ENCODE data around the gene SYK.
"Not testable (repeated sequence)": the region's sequence is repeated elsewhere in the genome, so short reads cannot be mapped to it uniquely, and the experiment has no call there.

Gene SYK

DNA sequence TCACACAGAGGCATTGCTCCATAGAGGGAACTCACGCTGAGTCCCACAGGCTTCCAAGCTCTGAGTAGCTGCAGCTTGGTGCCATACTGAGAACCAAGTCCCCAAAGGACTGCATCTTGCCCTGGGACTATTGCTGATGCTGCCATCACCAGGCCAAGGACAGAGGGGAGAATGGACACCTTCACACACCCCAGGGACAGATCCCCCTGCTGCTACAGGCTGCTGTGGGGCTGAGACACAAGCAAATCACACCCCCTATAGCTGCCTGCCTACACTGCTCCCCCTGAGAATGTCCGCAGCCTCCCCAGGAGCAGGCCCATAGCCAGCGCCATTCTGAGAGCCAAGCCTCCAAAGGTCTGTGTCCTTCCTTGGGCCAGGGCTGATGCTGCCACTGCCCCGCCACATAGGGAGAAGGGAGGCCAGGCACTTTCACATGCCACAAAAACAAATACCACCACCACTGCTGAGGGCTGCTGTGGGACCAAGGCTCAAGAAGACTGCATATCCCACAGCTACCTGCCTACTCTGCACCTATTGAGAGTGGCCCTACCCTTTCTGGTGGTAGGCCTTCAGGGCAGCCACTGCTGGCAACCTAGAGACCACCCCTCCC, 81.5 kb downstream of the SYK start:
- FAIRE-seq: no peak

GRCh38 chr9:90883661-90884060, 82.0 kb downstream of the SYK start:
- FAIRE-seq: no peak

DNA sequence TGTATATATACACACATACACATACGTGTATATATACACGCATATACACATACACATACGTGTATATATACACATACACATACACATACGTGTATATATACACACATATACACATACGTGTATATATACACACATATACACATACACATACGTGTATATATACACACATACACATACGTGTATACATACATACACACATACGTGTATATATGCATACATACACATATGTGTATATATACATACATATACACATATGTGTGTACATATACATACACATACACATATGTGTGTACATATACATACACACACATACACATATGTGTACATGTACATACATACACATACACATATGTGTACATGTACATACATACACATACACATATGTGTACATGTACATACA, 82.6 kb downstream of the SYK start:
- FAIRE-seq: no peak

DNA sequence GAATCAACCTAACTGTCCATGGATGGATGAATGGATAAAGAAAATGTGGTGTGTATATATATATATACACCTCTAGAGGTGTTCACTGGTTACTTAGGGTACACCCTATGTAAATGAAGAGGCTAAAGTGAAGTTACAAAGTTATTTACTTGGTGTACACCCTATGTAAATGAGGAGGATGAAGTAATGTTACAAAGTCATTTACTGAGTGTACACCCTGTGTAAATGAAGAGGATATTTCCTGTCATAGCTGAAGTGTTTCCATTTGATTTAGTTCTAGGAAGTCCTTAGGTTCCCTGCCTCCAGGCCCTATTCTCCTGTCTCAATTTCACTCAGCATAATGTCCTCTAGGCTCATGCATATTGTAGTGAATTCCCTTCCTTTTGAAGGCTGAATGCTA, 85.2 kb downstream of the SYK start:
- not testable (repeated sequence) for FAIRE-seq

DNA sequence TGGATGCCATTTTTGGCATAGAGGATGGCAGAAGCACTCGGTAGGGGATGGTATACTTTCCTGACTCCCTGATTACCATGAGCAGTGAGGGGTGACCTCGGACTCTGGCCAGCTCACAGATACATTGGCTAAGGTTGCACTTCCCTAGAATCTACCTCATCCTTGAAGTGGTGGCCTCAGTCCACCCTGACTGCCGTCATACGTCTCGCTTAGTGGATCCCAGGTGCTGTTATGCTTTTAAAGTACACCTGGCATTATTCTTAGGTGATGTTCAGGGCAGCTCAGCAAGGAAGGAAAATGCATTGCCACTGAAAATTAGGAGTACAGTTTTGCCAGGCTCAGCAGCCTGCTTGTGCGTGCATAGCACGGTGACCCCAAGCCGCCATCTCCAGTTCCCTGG, 87.3 kb downstream of the SYK start:
- no peak for FAIRE-seq

- no peak for FAIRE-seq
Measured at GRCh38 chr9:90890146-90890810, 88.7 kb downstream of the SYK start.

DNA sequence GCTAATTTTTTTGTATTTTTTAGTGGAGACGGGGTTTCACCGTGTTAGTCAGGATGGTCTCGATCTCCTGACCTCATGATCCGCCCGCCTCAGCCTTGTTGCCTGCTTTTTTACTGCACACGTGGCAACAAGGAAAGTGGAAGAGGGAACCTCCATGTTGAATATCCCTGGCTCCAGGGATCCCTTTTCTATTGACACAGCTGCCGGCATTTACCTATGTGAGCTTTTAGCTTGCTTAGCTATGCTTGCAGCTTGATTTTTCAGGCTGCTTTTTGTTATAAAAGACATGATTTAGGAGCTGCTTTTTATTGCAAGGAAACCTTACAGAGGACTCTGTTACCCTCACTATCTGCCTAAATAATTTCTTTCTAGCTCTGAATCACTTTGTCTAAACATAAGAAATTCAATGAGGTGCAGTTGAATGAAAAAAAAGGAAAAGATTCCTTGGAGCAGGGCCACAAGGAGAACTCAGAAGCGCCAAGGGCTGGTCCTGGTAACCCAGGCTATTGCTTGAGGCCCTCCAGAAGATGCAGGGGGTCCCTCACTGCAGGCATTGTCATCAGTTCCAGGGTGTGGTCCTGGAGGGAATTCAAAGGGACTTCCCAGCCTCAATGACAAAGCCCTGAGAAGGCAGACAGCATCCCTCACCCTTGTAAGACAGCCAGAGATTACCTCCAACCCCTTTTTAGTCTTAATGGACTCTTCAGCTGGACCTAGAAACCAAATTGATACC, 89.9 kb downstream of the SYK start:
- FAIRE-seq: no peak

GRCh38 chr9:90892918-90893317, 91.3 kb downstream of the SYK start:
- FAIRE-seq: no peak

DNA sequence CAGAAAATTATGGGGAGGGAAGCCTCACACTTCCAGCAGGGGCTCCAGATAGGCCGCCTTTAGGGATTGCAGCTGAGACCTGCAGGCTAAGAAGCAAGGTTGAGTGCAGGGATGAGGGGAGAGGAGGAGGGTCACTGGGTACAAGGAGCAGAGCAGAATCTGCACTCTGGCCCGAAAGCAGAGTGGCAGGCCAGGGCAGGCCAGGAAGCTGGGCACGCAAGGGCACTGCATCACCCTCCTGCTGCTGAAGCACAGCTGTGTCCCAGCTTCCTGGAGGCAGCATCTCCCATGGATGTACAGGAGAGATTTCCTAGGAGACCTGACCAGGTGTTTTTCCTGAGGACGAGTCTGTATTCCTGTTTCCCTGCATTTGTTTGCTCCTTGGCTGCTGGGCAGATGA, 92.1 kb downstream of the SYK start:
- no peak for FAIRE-seq

DNA sequence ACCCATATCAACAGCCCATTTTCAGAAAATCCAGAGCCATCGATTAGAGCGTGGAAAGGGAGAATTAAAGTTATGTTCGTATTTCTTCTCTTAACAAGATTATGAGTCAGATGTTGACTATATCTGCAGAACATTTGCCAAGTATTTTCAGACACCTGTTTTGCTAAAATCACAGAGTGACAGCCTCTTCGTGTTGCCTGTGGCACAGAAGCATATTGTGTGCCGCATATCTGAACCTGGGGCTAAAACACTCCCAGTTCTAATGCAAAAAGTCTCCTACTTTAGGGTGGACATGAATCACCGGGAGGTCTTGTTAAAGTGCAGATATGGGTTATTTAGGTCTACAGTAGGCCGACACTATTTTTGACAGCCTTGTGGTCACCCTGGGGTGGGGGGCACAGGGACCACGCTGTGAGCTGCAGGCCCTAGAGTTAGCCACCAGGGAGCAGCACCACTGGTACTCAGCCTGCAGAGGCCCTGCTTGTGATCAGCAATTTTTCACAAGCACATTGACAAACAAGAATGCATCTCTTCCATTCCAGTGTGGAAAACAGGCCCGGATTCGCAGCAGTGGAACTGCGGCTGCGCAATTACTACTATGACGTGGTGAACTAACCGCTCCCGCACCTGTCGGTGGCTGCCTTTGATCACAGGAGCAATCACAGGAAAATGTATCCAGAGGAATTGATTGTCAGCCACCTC, 93.5 kb downstream of the SYK start:
- no peak for FAIRE-seq

DNA sequence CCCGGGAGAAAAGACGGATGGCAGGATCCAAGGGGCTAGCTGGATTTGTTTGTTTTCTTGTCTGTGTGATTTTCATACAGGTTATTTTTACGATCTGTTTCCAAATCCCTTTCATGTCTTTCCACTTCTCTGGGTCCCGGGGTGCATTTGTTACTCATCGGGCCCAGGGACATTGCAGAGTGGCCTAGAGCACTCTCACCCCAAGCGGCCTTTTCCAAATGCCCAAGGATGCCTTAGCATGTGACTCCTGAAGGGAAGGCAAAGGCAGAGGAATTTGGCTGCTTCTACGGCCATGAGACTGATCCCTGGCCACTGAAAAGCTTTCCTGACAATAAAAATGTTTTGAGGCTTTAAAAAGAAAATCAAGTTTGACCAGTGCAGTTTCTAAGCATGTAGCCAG, 94.2 kb downstream of the SYK start:
- no peak for FAIRE-seq

DNA sequence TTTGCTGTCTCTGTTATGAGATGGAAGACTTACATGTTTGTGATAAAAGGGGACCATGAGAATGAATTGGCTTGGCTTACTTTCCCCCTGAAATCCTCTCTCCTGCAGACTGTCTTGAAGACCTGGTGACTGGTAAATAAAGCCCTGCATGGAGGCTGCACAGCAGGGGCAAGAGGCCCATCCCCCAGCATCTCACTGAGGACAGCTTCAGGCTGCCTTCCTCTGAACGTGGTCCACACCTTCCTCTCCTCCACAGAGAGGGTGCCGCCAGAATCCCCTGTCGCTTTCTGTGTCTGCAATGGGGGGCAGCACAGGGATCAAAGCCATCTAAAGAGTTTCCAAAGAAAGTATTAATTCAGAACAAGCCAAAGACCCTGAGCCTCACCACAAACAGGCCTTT, 94.6 kb downstream of the SYK start:
- no peak for FAIRE-seq

DNA sequence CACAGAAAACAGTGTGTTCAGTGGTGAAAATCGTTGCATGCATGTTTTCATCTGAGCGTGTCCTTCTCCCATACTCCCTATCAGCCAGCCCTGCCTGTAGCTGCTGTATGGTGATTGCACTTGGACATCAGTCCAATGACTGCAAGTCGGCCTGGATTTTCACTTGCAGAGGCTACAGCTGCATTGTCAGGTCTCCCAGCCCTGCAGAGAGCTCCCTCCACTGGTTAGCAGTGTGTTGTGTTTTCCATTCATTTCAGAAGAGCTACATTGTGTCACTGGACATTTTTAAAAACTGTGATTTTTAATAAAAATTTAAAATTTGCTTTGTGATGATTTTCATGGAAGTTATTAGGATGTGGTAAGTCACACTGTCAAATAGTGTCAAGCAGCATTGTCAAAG, 96.6 kb downstream of the SYK start:
- FAIRE-seq: no peak

- no peak for FAIRE-seq
Measured at GRCh38 chr9:90899287-90899686, 97.7 kb downstream of the SYK start.

DNA sequence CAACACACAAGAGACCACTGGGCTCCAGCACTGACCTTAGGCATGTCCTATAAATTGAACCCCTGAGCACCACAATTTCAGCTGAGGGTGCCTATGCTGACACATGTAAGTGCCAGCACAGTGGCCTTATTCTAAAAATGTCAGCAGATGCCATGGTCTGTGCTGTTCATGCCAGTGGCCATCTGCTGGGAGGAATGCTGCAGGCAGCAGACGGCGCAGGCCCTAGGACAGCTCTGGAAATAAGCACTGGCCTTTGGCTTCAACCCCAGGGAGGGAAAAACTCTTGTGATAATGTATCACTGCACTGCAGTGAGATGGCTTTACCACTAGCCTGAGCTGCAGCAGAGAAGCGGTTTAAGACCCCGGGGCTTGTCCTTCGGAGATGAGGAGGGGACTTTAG, 98.5 kb downstream of the SYK start:
- no peak for FAIRE-seq

DNA sequence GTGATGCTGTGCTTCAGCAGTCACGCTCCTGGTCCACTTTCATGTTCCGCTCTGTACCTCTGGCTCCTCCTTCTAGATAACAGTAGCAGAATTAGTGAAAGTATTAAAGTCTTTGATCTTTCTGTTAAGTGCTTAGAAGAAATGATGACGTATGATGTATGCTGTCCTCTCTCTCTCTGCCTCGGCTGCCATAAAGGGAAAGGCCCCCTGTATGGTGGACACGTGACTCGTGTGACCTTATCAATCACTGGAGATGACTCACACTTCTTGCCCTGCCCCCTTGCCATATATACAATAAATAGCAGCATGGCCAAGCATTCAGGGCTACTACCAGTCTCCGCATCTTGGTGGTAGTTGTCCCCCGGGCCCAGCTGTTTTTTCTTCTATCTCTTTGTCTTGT, 100.3 kb downstream of the SYK start:
- no peak for FAIRE-seq

GRCh38 chr9:90903766-90904424, 102.3 kb downstream of the SYK start:
- no peak for FAIRE-seq

GRCh38 chr9:90904706-90905478, 103.3 kb downstream of the SYK start:
- no peak for FAIRE-seq

GRCh38 chr9:90905822-90906221, 104.2 kb downstream of the SYK start:
- FAIRE-seq: no peak

DNA sequence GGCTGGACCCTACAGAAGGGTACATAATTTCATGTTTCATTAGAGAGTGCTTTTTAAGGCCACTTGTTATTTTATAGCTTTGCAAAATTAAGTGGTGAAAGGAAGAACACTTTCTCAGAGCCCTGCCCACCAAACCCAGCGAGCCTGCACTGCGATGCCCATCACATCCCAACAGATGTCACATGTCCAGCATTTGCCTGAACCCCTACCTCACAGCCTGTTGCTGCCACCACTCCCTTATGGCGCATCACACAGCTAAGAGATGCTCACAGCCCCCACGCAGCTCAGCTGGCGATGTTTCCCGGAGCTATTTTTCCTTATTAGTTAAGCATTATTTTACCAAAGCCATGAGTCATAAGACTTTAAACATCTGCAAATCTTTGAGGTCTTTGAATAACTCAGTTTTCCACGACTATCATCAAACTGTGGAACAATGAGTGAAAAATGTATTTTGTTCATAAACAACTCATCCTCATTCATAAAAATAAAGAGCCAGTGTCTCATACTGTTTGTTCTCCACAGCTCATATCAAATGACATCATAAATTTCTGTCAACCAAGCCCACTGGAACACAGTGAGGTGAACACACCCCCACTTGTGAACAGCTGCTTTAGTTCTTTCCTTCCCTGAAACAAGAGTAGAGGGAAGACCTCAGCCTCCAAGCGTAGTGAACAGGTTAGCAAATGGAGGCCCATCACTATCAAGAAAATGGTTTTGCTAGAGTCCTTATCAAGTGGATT, 104.9 kb downstream of the SYK start:
- no peak for FAIRE-seq

DNA sequence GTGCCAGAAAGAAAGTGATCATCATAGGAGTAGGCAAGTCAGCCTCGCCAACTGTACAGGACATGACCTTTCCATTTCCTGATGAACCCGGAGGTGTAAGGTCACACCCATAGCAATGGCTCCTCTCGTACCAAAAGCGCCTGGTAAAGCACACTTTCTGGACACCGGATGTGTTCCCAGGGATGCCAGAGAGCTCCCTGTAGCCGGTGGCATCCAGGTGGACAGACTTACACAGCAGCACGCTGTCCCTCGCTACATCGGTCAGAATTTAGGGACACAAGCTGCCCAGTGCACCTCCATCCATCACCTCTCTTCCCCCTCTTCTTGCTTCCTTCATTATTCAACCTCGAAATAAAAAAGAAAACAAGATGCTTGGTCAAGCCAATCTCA, 105.4 kb downstream of the SYK start:
- FAIRE-seq: no peak

DNA sequence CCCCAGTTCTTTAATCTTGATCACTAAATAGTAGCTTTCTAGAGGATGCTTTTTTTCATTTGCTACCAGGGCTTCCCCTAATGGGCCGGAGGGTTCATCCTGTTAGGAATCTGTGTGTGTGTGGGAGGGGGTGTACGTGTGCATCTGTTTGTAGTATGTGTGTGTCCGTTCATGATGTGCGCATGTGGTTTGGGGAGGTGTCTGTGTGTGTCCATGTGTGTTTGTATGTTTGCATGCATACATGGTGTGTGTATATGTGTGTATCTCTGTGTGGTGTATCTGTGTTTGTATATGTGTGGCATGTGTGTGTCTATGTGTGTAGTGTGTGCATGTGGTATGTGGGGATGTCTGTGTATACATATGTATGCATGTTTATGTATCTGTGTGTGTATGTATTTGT, 106.2 kb downstream of the SYK start:
- no peak for FAIRE-seq

All from TTC549 (cell line).